ENCODE data around the gene RTL1.

Gene RTL1

DNA sequence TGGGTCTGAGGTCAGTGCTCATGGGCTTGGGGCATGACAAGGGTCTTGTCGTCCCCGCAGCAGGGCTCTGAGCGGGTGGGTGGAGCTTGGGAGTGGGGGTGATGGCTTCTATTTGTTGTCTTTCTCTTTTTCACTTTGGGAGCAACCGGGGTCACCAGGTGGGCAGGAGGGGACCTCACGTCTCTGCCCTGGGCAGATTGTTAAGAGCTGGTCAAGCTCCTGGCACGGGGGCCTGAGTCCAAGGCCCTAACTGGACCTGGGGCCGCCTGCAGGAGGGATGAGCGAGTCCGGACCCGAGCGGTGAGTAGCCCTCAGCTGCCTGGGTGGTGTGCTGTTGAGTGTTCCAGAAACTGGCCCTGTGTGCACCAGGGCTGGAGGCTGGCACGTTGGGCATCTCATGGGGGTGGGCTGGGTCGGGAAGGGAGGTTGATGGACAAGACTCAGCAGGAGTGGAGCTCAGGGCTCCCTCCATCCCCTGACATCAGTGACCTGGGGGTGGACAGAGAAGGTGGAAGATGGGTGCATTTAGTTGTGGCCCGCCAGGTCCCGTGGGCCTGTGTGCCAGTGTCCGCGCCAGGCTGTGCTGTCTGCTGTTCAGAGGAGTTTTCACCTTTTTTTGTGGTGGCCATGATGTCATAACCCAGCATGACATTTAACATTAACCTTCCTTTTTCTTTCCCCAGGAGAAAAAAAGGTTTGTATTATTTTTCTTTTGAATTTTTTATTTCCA lies 27.5 kb downstream of the RTL1 start:
- no peak overlapping the region for H3K4me2 ChIP-seq
- H3K27me3 ChIP-seq = no peaks in the 10 kb centered on the region
- TF ChIP-seq Cebpa-rat (IDR thresholded peaks at IDR 0.05) = no peak
- no peak overlapping the region for H3K27ac ChIP-seq
- no peaks in the 10 kb centered on the region for H4K20me1 ChIP-seq
- no peaks in the 10 kb centered on the region for H3K36me3 ChIP-seq
- peaks cover 16% of the 10 kb centered on the region for H3K4me1 ChIP-seq
- no peak overlapping the region for H3K4me3 ChIP-seq
- peaks cover 2% of the 10 kb centered on the region for H3K9me3 ChIP-seq
- no peak overlapping the region for H3K9ac ChIP-seq

DNA sequence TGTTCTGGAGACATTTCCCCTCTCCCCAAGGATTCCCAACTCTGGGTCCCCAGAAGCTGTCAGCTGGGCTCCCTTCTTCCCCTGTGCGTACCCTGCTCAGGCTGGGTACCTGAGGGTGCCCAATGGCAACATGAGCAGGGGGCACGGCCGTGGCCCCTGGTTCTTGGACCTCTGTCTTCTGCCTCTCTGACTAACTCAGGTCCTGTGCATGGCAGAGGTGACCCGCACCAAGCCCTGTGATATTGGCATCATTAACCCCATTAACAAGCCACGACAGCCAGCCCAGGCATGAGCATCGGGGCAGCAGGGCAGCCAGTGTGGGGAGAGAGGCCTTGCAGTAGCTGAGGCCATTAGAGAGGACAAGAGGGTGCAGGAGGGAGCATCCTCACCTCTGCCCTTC lies 28.4 kb downstream of the RTL1 start:
- no peaks in the 10 kb centered on the region for H3K36me3 ChIP-seq
- H3K27me3 ChIP-seq = no peaks in the 10 kb centered on the region
- no peaks in the 10 kb centered on the region for H4K20me1 ChIP-seq
- no peak overlapping the region for H3K4me2 ChIP-seq
- no peak overlapping the region for H3K27ac ChIP-seq
- no peak overlapping the region for H3K9ac ChIP-seq
- H3K9me3 ChIP-seq = no peaks in the 10 kb centered on the region
- no peak overlapping the region for H3K4me3 ChIP-seq
- H3K4me1 ChIP-seq = peaks cover 16% of the 10 kb centered on the region
- no peak for TF ChIP-seq Cebpa-rat (IDR thresholded peaks at IDR 0.05)

DNA sequence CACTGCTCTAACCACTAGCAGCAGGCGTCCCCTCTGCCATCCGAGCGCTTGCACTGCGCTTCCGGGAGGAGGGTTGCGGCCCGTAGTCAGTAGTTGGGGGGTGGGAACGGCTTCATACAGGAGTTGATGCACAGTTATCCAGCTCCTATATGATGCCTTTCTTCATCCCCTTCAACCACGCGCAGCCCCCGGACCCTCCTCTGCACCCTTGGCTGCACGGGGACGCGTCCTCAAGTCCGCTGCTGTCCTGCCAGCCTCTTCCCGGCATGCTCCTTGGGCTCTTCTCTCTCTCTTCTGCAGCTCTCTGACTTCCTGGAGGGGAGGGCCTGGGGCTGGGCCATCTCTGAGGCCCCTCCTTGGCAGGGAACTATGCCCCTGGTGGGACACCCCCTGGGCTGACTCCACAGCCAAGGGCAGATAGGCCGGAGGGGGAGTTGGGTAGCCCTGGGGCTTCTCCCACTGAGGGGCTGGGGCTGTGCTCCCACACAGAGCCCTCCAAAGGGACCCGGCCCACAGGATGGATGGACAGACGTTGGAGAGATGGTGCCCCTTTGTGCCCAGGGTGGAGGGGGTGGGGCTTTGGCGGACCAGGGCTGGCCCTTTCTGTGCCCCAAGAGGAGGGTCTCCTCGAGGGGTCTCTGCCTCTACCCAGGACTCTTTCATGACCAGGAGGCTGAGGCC lies 29.0 kb downstream of the RTL1 start:
- no peak overlapping the region for H3K9ac ChIP-seq
- no peaks in the 10 kb centered on the region for H4K20me1 ChIP-seq
- H3K36me3 ChIP-seq = no peaks in the 10 kb centered on the region
- H3K9me3 ChIP-seq = no peaks in the 10 kb centered on the region
- no peak overlapping the region for H3K27ac ChIP-seq
- H3K4me2 ChIP-seq = no peak overlapping the region
- H3K4me1 ChIP-seq = peaks cover 13% of the 10 kb centered on the region
- no peaks in the 10 kb centered on the region for H3K27me3 ChIP-seq
- H3K4me3 ChIP-seq = no peak overlapping the region
- no peak for TF ChIP-seq Cebpa-rat (IDR thresholded peaks at IDR 0.05)

DNA sequence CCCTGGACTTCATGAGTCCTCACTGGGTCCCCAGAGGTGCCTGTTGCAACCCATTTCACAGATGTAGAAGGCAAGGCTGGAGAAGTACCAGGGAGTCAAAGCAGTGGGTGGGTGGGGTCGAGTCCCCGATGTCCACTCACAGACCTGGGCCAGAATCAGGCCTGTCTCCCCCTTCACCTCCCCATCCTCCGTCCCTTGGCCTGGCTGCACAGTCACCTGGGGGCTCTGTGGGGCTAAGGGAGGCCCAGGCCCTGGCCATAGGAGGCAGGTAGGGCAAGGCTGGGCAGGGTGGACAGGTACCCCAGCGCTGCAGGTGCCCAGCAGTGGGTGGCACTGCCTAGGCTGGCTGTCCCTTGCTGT lies 29.5 kb downstream of the RTL1 start:
- H3K4me1 ChIP-seq = peaks cover 8% of the 10 kb centered on the region
- H3K9ac ChIP-seq = no peak overlapping the region
- no peak for TF ChIP-seq Cebpa-rat (IDR thresholded peaks at IDR 0.05)
- H4K20me1 ChIP-seq = no peaks in the 10 kb centered on the region
- H3K9me3 ChIP-seq = no peaks in the 10 kb centered on the region
- no peak overlapping the region for H3K27ac ChIP-seq
- H3K4me2 ChIP-seq = no peak overlapping the region
- H3K36me3 ChIP-seq = no peaks in the 10 kb centered on the region
- H3K4me3 ChIP-seq = no peak overlapping the region
- no peaks in the 10 kb centered on the region for H3K27me3 ChIP-seq

DNA sequence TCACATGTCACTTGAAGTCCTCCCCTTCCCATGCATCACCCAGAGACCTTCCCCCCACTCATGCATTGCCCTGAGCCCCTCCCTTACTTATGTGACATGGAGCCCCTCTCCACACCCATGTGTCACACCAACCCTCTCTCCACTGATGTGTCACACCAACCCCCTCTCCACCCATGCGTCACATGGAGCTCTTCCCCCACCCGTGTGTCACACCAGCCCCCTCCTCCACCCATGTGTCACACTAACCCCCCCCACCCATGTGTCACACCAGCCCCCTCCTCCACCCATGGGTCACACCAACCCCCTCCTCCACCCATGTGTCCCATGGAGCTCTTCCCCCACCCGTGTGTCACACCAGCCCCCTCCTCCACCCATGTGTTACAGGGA lies 30.4 kb downstream of the RTL1 start:
- Histone ChIP-seq H3K36me3 (no peaks in the 10 kb centered on the region), H3K9me3 (no peaks in the 10 kb centered on the region), H3K27ac (no peak overlapping the region), H4K20me1 (no peaks in the 10 kb centered on the region), H3K4me2 (no peak overlapping the region), H3K4me1 (no peaks in the 10 kb centered on the region), H3K27me3 (no peaks in the 10 kb centered on the region), H3K4me3 (no peak overlapping the region), H3K9ac (no peak overlapping the region)
- no peak for TF ChIP-seq Cebpa-rat (IDR thresholded peaks at IDR 0.05)

DNA sequence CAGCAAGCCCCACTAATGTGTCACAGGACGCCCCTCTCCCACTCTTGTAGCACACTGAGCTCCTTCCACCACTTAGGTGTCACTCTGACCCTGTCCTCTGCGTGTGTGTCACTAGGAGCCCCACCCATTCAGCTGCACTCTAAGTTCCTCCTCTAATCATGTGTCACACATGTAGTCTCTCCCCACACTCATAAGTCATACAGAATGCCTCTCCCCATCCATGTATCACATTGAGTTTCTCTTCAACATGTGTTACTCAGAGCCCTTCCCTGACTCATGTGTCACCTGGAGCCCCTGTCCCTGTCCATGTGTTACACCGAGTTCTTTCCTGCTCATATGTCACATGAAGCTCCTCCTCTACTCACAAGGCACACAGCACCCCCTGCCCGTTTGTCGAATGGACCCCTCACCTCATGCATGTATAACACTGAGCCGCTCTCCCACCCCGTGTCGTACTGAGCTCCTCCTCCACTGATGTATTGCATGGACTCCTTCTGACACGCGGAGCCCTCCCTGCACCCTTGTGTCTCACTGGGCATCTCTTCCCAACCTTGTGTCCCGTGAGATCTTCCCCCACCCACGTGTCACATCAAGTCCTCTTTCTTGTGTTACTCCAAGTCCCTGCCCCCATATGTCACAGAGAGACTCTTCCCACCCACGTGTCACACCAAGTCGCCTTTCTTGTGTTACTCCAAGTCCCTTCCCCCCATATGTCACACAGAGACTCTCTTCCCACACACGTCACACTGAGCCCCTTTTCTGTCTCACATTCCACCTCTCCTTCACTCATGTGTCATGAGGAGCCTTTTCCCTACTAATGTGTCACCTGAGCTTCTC lies 31.0 kb downstream of the RTL1 start:
- no peak overlapping the region for H3K27ac ChIP-seq
- no peak overlapping the region for H3K9ac ChIP-seq
- H3K9me3 ChIP-seq = no peaks in the 10 kb centered on the region
- no peaks in the 10 kb centered on the region for H3K27me3 ChIP-seq
- no peak overlapping the region for H3K4me2 ChIP-seq
- no peaks in the 10 kb centered on the region for H3K36me3 ChIP-seq
- no peak for TF ChIP-seq Cebpa-rat (IDR thresholded peaks at IDR 0.05)
- H3K4me1 ChIP-seq = no peaks in the 10 kb centered on the region
- no peak overlapping the region for H3K4me3 ChIP-seq
- H4K20me1 ChIP-seq = no peaks in the 10 kb centered on the region

DNA sequence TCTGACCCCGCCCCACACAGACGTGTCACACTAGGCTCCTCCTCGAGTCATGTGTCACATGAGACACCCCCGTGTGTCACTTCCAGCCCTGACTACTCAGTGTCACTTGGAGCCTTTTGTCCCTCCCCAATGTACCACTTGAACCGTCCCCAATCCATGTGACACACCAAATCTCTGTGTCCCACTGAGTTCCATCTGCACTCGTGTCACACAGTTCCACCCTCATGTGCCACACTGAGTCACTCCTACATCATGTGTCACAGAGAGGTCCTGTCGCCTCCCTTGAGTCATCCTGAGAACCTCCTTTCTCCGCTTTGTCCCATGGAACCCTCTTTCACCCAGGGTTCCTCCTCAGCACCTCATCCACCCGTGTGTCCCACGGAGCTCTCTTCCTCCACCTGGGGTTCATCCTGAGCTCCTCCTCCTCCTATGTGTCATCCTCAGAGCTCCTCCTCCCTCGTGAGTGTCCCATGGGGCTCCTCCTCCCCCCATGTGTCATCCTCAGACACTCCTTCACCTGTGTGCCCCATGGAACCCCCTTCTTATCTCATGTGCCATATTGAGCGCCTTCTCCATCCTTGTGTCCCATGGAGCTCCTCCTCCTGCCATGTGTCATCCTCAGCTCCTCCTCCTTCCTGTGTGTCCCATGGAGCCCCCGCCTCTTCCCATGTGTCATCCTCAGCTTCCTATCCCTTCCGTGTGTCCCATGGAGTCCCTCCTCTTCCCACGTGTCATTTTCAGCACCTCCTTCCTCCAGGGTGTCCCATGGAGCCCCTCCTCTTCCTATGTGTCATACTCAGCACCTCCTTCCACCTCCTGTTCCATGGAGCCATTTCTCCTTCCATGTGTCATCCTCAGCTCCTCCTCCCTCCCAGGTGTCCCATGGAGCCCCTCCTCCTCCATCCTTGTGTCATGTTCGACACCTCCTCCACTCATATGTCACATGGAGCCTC lies 32.0 kb downstream of the RTL1 start:
- Histone ChIP-seq H3K9ac (no peak overlapping the region), H3K36me3 (no peaks in the 10 kb centered on the region), H3K27ac (no peak overlapping the region), H4K20me1 (no peaks in the 10 kb centered on the region), H3K4me3 (no peak overlapping the region), H3K4me2 (no peak overlapping the region), H3K9me3 (no peaks in the 10 kb centered on the region), H3K27me3 (no peaks in the 10 kb centered on the region), H3K4me1 (no peaks in the 10 kb centered on the region)
- TF ChIP-seq Cebpa-rat (IDR thresholded peaks at IDR 0.05) = no peak

DNA sequence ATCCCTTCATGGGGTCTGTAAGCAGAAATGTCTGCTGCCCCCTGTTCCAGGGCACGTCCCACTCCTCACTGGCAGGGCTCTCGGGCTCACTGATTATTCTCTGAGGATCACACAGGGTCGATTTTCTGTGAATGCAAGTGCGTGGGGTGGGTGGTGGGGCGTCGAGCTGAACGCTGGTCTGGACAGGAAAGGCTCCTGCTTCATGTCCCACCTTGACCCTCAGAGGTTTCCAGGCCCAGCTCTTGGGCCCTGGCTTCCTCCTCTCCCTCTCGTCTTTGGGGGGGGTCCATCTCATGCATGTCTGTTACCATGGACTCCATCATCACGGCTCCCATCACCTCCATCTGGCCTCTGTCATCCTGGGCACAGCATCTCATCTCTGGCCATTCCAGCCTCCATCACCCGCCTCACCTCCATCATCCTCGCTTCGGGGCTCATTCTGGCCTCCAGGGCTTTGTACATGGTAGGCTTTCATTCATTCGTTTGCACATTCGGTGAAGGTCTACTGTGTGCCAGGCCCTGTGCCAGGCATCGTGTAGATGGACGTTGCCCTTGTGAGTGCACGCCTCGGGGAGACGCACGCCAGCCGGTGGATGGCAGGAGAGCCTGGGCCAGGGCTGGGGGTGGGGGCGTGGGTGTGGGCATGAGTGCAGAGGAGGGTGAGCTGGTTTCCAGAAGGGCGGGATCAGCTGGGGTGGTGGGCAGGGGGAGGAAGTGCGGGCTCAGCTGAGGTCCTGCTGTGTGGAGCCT lies 34.7 kb downstream of the RTL1 start:
- no peak overlapping the region for H3K27ac ChIP-seq
- no peaks in the 10 kb centered on the region for H3K4me1 ChIP-seq
- no peak overlapping the region for H3K9ac ChIP-seq
- H4K20me1 ChIP-seq = no peaks in the 10 kb centered on the region
- H3K9me3 ChIP-seq = no peaks in the 10 kb centered on the region
- H3K36me3 ChIP-seq = no peaks in the 10 kb centered on the region
- no peak overlapping the region for H3K4me3 ChIP-seq
- no peak for TF ChIP-seq Cebpa-rat (IDR thresholded peaks at IDR 0.05)
- H3K4me2 ChIP-seq = no peak overlapping the region
- no peaks in the 10 kb centered on the region for H3K27me3 ChIP-seq
